AG20443 (cell line): ENCODE results near the gene GSG1L2.

Source experiments
- DNase-seq: peaks from one replicate; pipeline ENCODE4 v3.0.0; 2012; ENCODE audit warnings: low spot score, mixed read lengths

Gene GSG1L2

GRCh38 chr17:9821921-9822320, at the start of gene GSG1L2:
GSG1L2 (minus strand) TSS chr17:9822079; CDS start chr17:9822071, 8 bp downstream.
- no peak for DNase-seq

- no peak for DNase-seq
These were observed 46.7 kb upstream of the GSG1L2 start for GRCh38 chr17:9868552-9868951.

DNA sequence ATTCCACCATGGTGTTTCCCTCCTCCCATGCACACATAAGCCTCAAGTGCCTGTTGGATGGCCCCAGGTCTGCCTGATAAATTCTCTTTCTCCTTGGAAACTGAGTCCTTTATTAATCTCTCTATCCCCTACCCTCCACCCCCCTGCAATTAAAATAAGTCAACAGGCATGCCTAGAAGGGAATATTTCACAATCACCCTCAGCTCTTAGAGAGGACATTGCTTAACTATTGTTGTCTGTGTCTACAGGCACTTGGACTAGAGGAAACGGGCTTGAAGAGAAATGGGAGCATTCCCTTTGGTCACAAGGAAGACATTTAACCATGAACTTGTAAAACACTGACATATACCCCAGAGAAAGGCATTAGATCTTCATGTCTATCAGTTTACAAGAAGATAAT, 43.7 kb upstream of the GSG1L2 start:
- no peak for DNase-seq

GRCh38 chr17:9862949-9863348, 41.1 kb upstream of the GSG1L2 start:
- DNase-seq: no peak

DNA sequence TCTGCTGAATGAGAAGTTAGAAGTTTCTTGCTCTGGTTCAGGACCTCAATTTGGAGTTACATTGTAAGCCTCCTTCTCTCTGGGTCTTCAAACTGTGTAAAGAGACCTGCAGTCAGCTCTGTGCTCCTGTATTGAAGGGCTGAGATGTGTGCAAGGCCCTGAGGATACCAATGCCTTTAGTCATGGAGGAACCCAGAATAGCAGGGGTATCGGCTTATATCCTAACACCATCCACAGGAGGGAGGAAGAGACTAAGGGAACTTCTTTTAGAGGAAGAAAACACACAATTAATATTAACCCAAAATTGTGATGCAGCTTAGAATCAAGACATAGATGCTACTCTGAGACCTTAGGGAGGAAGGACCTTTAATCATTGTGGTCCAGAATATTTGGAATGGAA, 40.3 kb upstream of the GSG1L2 start:
- DNase-seq: no peak

DNA sequence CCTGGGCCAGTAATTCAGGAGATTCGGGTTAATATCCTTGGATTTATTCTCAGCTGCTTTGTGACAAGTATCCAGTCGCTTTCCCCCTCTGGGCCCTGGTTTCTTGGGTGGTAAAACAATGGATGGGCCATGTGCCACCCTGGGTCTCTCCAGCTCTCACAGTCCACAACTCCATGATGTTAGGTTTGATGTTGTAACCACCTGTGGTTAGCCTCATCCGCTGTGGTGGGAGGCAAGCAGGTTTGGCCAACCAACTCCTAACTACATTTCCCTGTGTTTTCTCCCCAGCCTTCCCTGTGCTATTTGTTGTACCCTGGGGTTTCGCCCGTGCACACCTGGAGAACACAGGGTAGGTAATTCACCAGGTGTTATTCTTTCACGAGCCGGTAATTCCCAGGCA, 39.0 kb upstream of the GSG1L2 start:
- no peak for DNase-seq

- DNase-seq: no peak
These were observed 37.9 kb upstream of the GSG1L2 start for GRCh38 chr17:9859781-9860180.

DNA sequence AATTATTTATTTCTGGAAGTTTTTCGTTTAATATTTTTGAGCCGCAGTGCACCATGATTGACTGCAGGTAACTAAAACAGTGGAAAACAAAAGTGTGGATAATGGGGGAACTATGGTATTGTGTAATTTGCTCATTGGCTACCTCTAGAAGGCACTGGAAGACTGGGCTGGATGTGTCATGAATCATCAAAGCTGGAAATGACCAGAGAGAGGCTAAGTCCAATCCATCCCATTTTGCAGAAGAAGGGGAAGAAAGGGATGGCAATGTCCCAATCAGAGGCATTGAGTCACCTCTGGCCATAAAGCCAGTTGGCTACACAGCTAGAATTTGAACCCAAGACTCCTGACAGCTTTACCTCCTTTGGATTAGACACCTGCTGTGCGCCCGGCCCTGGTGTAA, 33.2 kb upstream of the GSG1L2 start:
- no peak for DNase-seq

DNA sequence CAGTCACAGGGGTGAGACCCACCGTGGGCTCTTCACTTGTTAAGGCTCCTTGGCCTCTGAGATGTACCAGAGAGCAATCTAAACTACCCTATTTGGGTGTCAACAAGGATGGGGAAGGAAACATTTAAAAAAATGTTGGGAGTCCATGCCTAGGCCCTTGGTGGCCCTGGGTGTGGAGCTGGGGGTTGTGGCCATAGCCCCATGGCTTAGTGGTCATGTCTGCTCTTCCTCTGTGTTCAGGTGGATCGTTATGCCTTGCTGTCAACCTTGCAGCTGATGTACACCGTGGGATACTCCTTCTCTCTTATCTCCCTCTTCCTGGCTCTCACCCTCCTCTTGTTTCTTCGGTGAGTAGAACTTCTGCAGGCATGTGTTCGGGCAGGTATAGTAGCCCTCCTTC, 32.4 kb upstream of the GSG1L2 start:
- no peak for DNase-seq

GRCh38 chr17:9850151-9850550, 28.3 kb upstream of the GSG1L2 start:
- no peak for DNase-seq

DNA sequence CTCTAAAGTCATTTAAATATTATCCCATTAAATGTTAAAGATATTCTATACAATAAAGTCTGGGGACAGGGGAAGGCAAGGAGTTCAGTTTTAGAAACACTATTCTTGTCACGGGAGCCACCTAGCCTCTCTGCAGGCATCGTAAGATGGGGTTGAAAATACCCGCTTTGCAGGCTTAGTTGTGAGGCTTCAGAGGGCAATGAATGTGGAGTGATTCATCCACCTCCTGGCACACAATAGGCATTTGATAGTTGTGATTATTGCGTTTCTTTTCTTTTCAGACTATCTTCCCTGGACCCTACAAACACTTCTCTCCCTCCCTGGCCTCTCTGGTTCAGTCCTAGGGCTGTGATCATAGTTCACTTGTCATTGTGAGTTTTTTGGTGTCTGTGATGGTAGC, 23.4 kb upstream of the GSG1L2 start:
- DNase-seq: no peak

- DNase-seq: no peak
These were observed 22.3 kb upstream of the GSG1L2 start for GRCh38 chr17:9844153-9844552.

GRCh38 chr17:9843152-9844010, 21.5 kb upstream of the GSG1L2 start:
- no peak for DNase-seq

DNA sequence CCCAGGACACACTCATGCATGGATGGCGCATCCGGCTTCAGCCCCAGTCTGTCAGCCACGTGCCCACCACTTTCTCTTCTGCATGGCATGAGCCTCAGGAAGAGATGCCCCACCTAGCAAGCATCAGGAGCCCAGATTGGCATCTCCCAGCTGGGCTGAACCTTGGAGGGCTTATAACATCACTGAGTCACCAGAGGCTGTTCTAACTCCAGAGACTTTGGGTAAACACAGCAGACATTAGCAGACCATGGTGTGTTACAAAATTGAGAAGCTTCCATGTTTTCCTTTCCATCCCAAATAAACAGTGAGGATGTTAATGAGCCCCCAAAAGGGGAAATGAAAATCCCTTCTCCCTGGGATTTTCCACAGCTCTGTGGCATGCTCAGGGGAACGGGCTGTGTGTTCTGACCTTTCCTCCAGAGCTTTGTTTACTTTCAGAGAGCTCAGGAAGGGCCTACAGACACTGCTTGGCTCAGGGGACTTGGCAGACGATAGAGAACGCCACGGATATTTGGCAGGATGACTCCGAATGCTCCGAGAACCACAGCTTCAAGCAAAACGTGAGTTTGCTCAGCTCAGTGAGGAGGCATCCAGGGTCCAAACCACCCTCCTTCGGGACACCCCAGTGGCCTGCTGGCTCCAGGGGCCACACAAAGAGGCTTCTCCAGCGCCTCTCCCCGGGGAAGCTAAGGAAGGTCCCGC, 20.3 kb upstream of the GSG1L2 start:
- peak; percentile 72 for DNase-seq

DNA sequence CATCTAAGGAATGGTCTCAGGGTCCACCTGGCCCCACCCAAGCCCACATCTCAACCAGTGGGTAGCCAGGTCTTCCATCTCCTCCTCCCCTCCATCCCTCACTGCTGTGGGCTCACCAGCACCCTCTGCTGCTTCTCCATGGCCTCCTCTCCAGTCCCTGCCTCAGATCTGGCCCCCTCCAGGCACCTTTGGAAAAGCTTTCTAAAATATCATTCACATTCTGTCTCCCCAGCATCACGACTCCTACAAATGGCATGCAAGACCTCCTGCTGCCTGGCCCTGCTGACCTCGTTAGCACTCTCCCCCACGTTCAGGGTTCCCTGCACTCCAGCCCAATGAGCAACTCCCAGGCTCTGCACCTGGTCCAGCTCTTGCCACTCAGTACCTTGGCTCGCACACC, 17.6 kb upstream of the GSG1L2 start:
- no peak for DNase-seq

- DNase-seq: peak; percentile 73
These were observed 15.9 kb upstream of the GSG1L2 start for GRCh38 chr17:9837551-9838471.

- no peak for DNase-seq
These were observed 12.0 kb upstream of the GSG1L2 start for GRCh38 chr17:9833922-9834321.

- no peak for DNase-seq
These were observed 8.8 kb upstream of the GSG1L2 start for GRCh38 chr17:9830711-9831110.

DNA sequence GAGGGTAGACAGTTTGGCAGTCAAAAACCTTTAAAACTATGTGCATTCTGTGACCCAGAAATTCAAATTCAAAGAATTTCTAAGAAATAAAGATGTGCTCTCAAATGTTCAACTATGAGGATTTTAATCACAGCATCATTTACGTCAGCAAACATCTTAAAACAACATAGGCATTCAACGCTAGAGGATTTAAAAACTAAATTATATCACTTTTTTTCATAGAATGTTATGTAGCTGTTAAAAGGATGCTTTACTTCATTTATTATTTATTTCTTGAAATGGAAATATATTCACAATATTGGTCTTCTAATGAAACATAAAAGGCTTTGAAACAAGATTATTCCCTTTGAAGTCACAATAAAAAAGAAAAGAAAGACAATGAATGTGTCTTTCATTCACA, 7.5 kb upstream of the GSG1L2 start:
- DNase-seq: no peak

GRCh38 chr17:9828296-9829295, 6.7 kb upstream of the GSG1L2 start:
- DNase-seq: no peak

GRCh38 chr17:9825641-9826150, 3.8 kb upstream of the GSG1L2 start, which contains the start of gene GLP2R:
GLP2R (plus strand) TSS chr17:9825924; CDS start chr17:9826064, 140 bp downstream.
- no peak for DNase-seq
